Glomerular endothelial cell (primary cell): ENCODE results near the gene GRK3. TPM values are rescaled to one million over a fixed set of nuclear protein-coding genes. Genes with fewer than 3 reads are reported as not detected.
A peak's percentile ranks its signal among the peaks of the same experiment; 100 is the strongest.

ENCODE experiments used
- DNase-seq: peaks from one replicate; pipeline ENCODE4 v3.0.0-alpha.2; 2011; ENCODE audit warnings: low read depth, low spot score; ENCODE audit errors: extremely low read depth
- total RNA-seq: library from RNA; depleted of rRNA; stranded (reverse); fragments of >200 nt; gene quantifications from 2 replicates; pipeline ENCODE4 v1.2.3, GENCODE V29; 2015

Gene GRK3
- total RNA-seq, 1 donor from 2014 or later = 0.76 TPM

- DNase-seq = no peak
These were observed 185.1 kb downstream of the GRK3 start for GRCh38 chr22:25749420-25750169.

- no peak for DNase-seq
These were observed 186.2 kb downstream of the GRK3 start for GRCh38 chr22:25750569-25751173.

- DNase-seq = no peak
These were observed 186.7 kb downstream of the GRK3 start for GRCh38 chr22:25751174-25751581.

DNA sequence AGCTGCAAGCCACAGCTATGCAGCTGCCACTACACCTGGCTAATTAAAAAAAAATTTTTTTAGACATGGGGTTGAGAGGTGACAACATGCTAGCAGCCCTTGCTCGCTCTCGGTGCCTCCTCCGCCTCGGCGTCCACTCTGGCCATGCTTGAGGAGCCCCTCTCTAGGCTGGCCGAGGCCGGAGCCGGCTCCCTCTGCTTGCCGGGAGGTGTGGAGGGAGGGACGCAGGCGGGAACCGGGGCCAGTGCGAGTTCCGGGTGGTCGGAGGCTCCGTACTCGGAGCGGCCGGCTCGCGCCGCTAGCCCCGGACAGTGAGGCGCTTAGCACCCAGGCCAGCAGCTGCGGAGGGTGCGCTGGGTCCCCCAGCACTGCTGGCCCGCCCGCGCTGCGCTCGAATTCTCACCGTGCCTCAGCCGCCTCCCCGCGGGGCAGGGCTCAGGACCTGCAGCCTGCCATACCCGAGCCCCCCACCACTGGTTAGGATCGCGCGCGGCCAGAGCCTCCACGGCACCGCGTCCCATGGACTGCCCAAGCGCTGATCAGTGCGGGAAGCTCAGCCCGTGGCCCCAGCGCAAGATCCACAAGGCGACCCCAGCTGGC, 188.2 kb downstream of the GRK3 start:
- DNase-seq = no peak

- no peak for DNase-seq
These were observed 188.8 kb downstream of the GRK3 start for GRCh38 chr22:25753252-25753651.

DNA sequence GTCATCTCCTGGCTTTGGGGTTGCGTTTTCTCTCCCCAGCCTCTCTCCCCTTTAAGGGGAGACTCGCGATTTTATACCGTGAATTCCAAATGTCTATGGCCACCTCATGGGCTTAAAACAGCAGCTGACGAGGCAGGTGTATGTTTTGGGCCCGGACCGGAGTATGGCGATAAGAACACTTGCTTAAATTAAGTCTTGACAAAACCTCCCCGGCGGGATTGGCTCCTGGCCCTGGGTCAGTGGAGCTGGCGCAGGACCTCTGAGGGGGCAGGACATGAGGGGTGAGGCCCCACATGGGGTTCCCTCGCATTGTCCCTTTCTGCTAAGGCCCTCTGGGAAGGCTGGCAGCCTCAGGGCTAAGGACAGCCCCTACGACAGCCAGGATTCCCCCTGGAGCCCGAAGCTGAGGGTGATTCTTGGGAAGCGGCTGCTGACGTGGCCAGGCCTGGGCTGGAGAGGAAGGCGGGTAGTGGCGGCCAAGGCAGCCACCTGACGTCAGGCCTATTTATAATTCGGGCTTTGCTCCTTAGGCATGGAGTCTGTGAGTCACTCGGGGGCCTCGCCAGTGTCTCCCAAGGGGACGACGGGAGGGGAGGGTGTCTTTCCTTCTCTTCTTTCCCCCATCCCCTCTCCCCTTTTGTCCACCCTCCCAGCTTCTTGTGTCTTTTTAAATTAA, 190.2 kb downstream of the GRK3 start:
- no peak for DNase-seq

DNA sequence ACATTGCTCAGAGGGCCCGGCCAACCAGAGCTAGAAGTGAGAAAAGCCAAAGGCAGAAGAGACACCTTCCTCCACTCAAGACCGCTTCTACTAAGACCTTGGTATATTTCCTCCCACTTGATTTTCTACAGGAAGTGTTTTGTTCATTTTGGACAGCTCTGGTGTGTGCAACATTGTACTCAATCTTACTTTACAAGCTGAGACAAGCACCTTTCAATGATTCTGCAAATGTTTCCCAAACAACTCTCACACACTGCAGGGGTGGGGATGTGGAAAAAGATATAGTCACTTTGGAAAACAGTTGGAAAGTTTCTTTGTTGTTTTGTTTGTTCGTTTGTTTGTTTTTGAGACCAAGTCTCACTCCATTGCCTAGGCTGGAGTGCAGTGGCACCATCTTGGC, 193.2 kb downstream of the GRK3 start:
- DNase-seq = no peak

DNA sequence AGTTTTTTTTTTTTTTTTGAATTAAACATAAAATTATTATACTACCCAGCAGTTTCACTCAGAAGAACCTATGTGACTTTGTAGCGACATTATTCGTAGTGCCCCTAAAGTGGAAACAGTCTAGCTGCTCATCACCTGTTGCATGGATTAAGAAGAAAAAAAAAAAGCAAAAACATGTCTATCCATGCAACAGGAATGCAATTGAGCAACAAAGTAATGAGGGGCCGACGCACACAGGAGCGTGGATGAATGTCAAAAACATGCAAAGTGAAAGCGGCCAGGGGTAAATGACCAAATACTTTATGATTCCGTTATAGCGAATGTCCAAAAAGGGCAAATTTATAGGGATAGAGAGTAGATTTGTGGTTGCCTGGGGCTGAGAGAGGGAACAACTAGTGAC, 193.8 kb downstream of the GRK3 start:
- DNase-seq = no peak

DNA sequence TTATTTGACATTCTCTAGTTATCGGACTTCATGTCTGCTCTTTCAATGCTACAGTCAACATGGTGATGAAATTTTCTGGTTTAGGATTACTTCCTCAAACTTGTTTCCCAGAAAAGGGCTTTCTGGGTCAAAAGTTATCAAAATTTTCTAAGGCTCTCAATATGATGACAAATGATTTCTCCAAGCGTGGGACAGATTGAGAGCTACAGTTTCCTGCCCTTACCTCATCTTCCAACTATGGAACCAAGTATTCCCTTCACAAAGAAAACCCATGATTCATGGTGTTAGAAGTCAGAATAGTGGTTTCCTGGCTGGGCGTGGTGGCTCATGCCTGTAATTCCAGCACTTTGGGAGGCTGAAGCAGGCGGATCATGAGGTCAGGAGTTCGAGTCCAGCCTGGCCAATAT, 195.4 kb downstream of the GRK3 start:
- DNase-seq = peak; percentile 92

DNA sequence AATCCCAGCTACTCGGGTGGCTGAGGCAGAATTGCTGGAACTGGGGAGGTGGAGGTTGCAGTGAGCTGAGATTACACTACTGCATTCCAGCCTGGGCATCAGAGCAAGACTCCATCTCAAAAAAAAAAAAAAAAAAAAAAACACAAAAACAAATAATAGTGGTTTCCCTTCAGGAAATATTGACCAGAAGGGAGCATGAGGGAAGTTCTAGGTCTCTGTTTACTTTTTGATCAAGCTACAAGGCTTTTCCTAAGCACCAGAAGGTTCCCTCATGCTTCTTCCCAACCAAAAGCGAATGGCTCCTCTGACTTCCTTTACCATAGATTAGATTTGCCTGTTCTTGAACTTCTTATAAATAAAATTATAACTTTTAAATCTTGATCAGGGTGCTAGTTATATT, 195.8 kb downstream of the GRK3 start:
- DNase-seq = no peak

- DNase-seq = no peak
These were observed 196.5 kb downstream of the GRK3 start for GRCh38 chr22:25760848-25761595.

GRCh38 chr22:25762147-25762546, 197.7 kb downstream of the GRK3 start:
- no peak for DNase-seq

DNA sequence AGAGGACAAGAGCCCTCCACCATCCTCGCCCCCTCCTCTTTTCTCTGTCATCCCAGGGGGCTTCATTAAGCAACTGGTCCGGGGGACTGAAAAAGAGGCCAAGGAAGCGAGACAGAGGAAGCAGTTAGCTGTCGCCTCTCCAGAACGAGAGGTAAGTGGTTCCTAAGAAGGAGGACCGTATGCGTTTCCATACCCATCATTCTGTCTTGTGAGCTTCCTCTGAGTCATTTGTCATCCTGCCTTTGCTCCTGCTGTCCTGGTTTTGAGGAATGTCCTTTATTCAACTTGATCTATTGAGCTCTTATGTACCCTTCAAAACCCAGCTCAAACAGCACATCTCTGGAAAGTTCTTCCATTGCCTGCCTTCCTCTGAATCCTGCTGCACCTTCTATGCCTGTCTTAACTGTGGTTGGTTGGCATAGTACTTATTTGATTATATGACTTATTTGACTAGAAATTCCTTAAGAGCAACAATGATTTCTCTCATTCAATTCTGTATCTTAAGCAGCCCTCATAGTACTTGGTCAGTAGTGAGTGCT, 198.8 kb downstream of the GRK3 start:
- DNase-seq = no peak

- DNase-seq = no peak
These were observed 200.0 kb downstream of the GRK3 start for GRCh38 chr22:25764270-25765015.

DNA sequence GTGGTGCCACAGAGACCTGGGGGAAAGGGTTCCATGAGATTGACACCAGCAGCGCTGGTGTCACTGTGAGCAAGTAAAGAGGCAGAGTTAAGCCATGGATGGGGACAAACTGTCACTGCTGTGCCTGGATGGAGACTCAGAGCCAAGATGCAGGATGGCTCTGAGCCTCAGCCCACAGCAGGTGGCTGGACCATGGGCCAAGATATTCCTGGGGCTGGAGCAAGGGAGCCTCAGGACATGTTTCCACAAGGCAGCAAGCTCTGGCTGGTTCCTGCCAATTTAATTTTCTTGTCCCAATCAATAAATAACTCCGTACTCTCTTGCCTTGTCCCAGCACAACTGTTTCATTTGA, 200.5 kb downstream of the GRK3 start:
- DNase-seq = no peak

DNA sequence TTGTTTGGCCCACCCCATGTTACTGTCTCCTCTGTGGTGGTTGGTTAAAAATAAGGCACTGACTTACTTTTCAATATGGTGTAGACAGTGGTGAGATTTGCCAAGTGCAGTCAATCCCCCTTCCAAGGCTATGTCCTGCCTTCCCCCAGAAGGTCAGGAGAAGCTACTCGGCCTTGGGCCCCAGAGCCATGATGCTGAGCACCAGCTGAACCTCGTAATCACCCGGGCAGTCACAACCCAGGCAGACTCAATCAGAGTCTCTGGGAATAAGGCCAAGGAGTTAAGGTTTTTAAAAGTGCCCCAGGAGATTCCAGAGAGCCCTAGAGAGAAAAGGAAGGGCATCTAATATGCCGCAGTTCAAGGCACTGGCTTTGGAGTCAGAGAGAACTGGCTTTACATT, 201.3 kb downstream of the GRK3 start:
- no peak for DNase-seq

- no peak for DNase-seq
These were observed 201.9 kb downstream of the GRK3 start for GRCh38 chr22:25766418-25766817.

GRCh38 chr22:25770333-25770732, 205.9 kb downstream of the GRK3 start:
- DNase-seq = no peak

DNA sequence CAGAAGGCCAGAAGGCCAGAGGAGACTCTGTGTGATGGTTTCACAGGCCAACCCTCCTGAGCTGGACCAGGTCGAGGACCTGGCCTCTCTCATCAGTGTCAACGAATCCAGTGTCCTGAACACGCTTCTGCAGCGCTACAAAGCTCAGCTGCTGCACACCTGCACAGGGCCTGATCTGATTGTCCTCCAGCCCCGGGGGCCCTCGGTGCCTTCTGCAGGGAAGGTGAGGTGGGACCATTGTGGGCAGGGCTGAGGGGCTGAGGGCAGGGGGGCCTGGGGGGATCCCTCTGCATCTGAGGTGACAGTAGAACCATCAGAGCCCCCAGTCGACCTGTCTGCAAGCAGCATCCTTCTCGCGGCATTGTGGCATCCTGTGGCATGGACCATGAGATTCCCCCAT, 207.8 kb downstream of the GRK3 start:
- DNase-seq = no peak

DNA sequence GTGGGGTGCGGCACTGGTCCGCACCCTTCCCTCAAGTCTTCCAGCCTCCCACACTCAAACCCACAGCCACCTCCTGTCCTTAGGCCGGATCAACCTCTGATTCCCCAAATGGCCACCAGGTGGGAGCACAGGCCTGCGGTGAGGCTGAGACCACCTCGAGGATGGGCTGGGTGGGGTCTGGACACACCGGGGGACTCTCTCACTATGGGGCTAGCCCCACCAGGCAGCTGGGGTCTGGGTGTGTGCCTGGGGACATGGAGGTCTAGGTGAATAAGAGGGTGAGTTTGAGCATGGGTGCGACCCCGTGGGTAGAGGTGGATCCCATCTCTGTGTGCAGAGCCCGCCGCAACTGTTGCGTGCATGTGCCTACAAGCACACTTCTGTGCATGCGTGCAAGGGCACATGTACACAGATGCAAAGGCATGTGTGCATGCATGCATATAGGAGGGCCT, 210.1 kb downstream of the GRK3 start:
- DNase-seq = no peak
